HepG2 (cell line): Measurements from ENCODE around the gene LEAP2. TPM values are rescaled to one million over a fixed set of nuclear protein-coding genes. Genes with fewer than 3 reads are reported as not detected.

Experiments
- CCAR2 ChIP-seq: fragments of 200-400 bp; formaldehyde crosslinking; optimal IDR thresholded peaks from 2 replicates; pipeline ENCODE3; 2018; ENCODE audit warnings: low read depth, mild to moderate bottlenecking, low read length, moderate library complexity
- FOXP4 ChIP-seq: sonication (generic); formaldehyde crosslinking; IDR thresholded peaks from 2 replicates; pipeline ENCODE4 v1.4.0; 2020; ENCODE audit warnings: missing genetic modification reagents
- HNF1B ChIP-seq: sonication (generic); formaldehyde crosslinking; IDR thresholded peaks from 2 replicates; pipeline ENCODE4 v1.5.1; 2020; ENCODE audit warnings: mild to moderate bottlenecking, moderate library complexity, missing genetic modification reagents
- NFATC3 ChIP-seq: sonication (generic); formaldehyde crosslinking; IDR thresholded peaks from 2 replicates; pipeline ENCODE4 v1.5.1; 2020; ENCODE audit warnings: mild to moderate bottlenecking, missing genetic modification reagents
- NRL ChIP-seq: sonication (generic); formaldehyde crosslinking; IDR thresholded peaks from 2 replicates; pipeline ENCODE4 v1.5.0; 2020; ENCODE audit warnings: missing genetic modification reagents, mild to moderate bottlenecking, moderate library complexity, borderline replicate concordance
- REST ChIP-seq, 2 experiments: IDR thresholded peaks; 2 replicates each; pipeline ENCODE4 v1.6.1; 2011 to 2012; ENCODE audit warnings: low read length in 2 of 2, borderline replicate concordance in 1 of 2, low read depth in 1 of 2, mild to moderate bottlenecking in 1 of 2, moderate library complexity in 1 of 2
- RNF2 ChIP-seq: fragments of 450-650 bp; conservative IDR thresholded peaks from 2 replicates; pipeline ENCODE4 v1.6.1; 2016; ENCODE audit warnings: low read depth
- TP53 ChIP-seq: sonication (generic); formaldehyde crosslinking; conservative IDR thresholded peaks from 2 replicates; pipeline ENCODE4 v1.4.0; 2020; ENCODE audit warnings: missing genetic modification reagents
- UBTF ChIP-seq: sonication (generic); formaldehyde crosslinking; IDR thresholded peaks from 2 replicates; pipeline ENCODE4 v1.4.0; 2020; ENCODE audit warnings: mild to moderate bottlenecking, missing genetic modification reagents
- ZFP91 ChIP-seq: sonication (generic); formaldehyde crosslinking; IDR thresholded peaks from 2 replicates; pipeline ENCODE4 v1.9.0; 2022; ENCODE audit warnings: missing genetic modification reagents, mild to moderate bottlenecking, borderline replicate concordance
- ZKSCAN1 ChIP-seq: fragments of 150-350 bp; IDR thresholded peaks from 2 replicates; pipeline ENCODE4 v1.6.1; 2014; ENCODE audit warnings: low read length
- ZNF136 ChIP-seq: sonication (generic); formaldehyde crosslinking; IDR thresholded peaks from 2 replicates; pipeline ENCODE4 v1.8.1; 2022; ENCODE audit warnings: low read depth, mild to moderate bottlenecking, moderate library complexity, missing genetic modification reagents
- ZNF180 ChIP-seq: sonication (generic); formaldehyde crosslinking; IDR thresholded peaks from 2 replicates; pipeline ENCODE4 v1.4.0; 2020; ENCODE audit warnings: low read depth, missing genetic modification reagents, borderline replicate concordance
- ZNF224 ChIP-seq: sonication (generic); formaldehyde crosslinking; IDR thresholded peaks from 2 replicates; pipeline ENCODE4 v1.5.0; 2020; ENCODE audit warnings: mild to moderate bottlenecking, missing genetic modification reagents
- ZNF282 ChIP-seq: fragments of 450-650 bp; IDR thresholded peaks from 2 replicates; pipeline ENCODE4 v1.6.1; 2018; ENCODE audit not compliant: partially characterized antibody
- ZNF34 ChIP-seq: sonication (generic); formaldehyde crosslinking; IDR thresholded peaks from 2 replicates; pipeline ENCODE4 v1.4.0; 2020; ENCODE audit warnings: mild to moderate bottlenecking, missing genetic modification reagents, borderline replicate concordance
- ZNF775 ChIP-seq: sonication (generic); formaldehyde crosslinking; IDR thresholded peaks from 2 replicates; pipeline ENCODE4 v1.4.0; 2020; ENCODE audit warnings: missing genetic modification reagents, mild to moderate bottlenecking, moderate library complexity, borderline replicate concordance
- polyA plus RNA-seq, 8 experiments: library from polyadenylated mRNA; depleted of rRNA in 3 of 8; stranded (reverse) in 7 of 8; unstranded in 1 of 8; fragments of >200 nt; fragmentation: Illumina TruSeq in 4 of 8; extraction: Trizol in 4 of 8; gene quantifications; 2 replicates each; pipeline versions ENCODE4 v1.2.1 to v1.2.3, GENCODE V29; 2011 to 2016; ENCODE audit warnings: low read depth in 4 of 8, missing spikeins in 1 of 8, mixed read lengths in 1 of 8; ENCODE audit not compliant: insufficient read depth in 1 of 8
- total RNA-seq, 5 experiments: library from RNA; depleted of rRNA; stranded (reverse); fragments of >200 nt; fragmentation: Illumina TruSeq; extraction: Trizol; gene quantifications; 2 replicates each; pipeline ENCODE4 v1.2.3, GENCODE V29; 2016; ENCODE audit warnings: low read depth in 1 of 5

LEAP2 gene
- total and polyA plus RNA-seq, 2 of the 13 experiments (the other 11 are each of a cell fraction or from before 2014, with no cell fraction given): 23.9 to 51.9 TPM

GRCh38 chr5:132866342-132867045 is 7.0 kb upstream of the LEAP2 start, which contains the start of the genes GDF9 and UQCRQ (continued):
- TF ChIP-seq ZNF224 (CRISPR knock-in tag) (peak; percentile 84; the same call in 1 of the 2 replicates), HNF1B (CRISPR knock-in tag) (peak; percentile 95), ZNF180 (no peak), ZNF282 (no peak), REST (IDR thresholded peaks at IDR 0.05; ENCODE audit: borderline replicate concordance in 1 of 2, low read depth in 1 of 2, low read length in 2 of 2) (no peak; a peak in 1 of 4 replicates), NFATC3 (CRISPR knock-in tag) (no peak; the same call in 1 of the 2 replicates), UBTF (CRISPR knock-in tag) (peak; percentile 66), ZFP91 (CRISPR knock-in tag) (peak; percentile 90; the same call in 1 of the 2 replicates), FOXP4 (CRISPR knock-in tag) (peak; percentile 66; the same call in 1 of the 2 replicates), ZNF34 (no peak; the same call in 1 of the 2 replicates), NRL (CRISPR knock-in tag) (no peak; the same call in 1 of the 2 replicates), ZNF775 (CRISPR knock-in tag) (no peak), CCAR2 (no peak), TP53 (CRISPR knock-in tag) (no peak), ZKSCAN1 (peak; percentile 99), ZNF136 (CRISPR knock-in tag) (peak; percentile 76; the same call in 1 of the 2 replicates), RNF2 (no peak)
